ENCODE data around the gene SMURF1.

DNA sequence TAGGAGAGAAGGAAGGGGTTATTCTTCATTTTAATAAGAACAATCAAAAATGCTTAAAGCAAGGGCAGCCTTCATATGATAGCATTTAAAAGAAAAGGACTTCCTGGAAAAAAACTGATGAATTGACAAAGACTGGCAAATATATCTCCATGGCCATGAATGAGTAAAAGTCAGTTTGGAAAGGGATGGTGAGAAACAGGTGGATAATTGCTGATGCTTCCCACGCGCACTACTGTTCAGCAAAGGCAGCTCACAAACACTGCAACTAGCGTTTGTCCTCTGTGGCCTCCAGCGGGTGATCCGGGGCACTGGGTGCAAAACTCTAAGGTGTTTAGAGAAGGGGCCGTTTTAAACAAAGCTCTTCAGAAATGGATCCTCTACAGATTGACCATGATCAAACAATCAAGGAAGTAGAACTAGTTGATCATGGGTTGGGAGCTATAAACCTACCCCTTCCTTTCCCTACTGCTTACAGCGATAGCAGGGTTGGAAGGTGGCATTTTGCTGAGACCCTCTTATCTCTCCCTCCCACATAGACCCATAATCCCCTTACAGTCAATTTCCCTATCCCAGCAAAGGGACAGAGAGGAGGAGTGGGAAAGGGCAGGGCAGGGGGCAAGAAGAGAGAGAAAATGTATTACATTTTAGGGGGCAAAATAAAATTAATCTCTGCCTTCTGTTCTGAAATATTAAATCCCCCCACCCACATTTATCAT is 53.8 kb downstream of the SMURF1 start:
- TF ChIP-seq, protein P1, sequence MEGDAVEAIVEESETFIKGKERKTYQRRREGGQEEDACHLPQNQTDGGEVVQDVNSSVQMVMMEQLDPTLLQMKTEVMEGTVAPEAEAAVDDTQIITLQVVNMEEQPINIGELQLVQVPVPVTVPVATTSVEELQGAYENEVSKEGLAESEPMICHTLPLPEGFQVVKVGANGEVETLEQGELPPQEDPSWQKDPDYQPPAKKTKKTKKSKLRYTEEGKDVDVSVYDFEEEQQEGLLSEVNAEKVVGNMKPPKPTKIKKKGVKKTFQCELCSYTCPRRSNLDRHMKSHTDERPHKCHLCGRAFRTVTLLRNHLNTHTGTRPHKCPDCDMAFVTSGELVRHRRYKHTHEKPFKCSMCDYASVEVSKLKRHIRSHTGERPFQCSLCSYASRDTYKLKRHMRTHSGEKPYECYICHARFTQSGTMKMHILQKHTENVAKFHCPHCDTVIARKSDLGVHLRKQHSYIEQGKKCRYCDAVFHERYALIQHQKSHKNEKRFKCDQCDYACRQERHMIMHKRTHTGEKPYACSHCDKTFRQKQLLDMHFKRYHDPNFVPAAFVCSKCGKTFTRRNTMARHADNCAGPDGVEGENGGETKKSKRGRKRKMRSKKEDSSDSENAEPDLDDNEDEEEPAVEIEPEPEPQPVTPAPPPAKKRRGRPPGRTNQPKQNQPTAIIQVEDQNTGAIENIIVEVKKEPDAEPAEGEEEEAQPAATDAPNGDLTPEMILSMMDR (IDR thresholded peaks at IDR 0.05 in 8 of 11, conservative IDR thresholded peaks at IDR 0.05 in 3 of 11), result no peak
- TF ChIP-seq POLR2A (IDR thresholded peaks at IDR 0.05), result no peak
